C4-2B (cell line): Measurements from ENCODE around the gene PLEKHG1.

ENCODE experiments used
- ZFX ChIP-seq: fragments of 450-650 bp; IDR thresholded peaks from 2 replicates; pipeline ENCODE4 v1.6.1; 2017
- TF ChIP-seq, protein P1 (sequence below): fragments of 450-650 bp; conservative IDR thresholded peaks from 2 replicates; pipeline ENCODE4 v1.5.1; 2017; ENCODE audit warnings: mild to moderate bottlenecking

DNA sequence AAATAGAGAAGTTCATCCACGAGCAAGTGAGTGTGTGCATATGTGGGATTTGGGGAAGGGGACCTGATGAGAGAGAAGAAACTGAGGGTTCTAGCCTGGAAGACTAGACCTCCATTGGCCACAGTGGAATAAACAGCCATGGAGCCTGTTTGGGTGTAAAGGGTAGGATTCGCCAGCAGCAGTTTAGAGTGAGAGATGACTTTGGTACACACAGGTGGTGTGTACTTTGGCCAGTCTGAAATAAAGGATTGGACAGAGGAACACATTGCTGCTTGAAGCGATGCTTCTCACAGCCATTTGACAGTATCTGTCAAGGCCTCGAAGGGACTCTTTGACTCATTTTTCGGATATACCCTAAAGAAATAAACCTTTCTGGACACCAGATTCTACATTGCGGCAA lies 29.2 kb downstream of the PLEKHG1 start:
- TF ChIP-seq, protein P1, sequence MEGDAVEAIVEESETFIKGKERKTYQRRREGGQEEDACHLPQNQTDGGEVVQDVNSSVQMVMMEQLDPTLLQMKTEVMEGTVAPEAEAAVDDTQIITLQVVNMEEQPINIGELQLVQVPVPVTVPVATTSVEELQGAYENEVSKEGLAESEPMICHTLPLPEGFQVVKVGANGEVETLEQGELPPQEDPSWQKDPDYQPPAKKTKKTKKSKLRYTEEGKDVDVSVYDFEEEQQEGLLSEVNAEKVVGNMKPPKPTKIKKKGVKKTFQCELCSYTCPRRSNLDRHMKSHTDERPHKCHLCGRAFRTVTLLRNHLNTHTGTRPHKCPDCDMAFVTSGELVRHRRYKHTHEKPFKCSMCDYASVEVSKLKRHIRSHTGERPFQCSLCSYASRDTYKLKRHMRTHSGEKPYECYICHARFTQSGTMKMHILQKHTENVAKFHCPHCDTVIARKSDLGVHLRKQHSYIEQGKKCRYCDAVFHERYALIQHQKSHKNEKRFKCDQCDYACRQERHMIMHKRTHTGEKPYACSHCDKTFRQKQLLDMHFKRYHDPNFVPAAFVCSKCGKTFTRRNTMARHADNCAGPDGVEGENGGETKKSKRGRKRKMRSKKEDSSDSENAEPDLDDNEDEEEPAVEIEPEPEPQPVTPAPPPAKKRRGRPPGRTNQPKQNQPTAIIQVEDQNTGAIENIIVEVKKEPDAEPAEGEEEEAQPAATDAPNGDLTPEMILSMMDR, result no peak
- TF ChIP-seq ZFX, result no peak
